ENCODE results near the gene EBF3. TPM values are rescaled to one million over a fixed set of nuclear protein-coding genes. Genes with fewer than 3 reads are reported as not detected.

The EBF3 gene
- total RNA-seq, 1 experiment from 2014 or later, result 3.0 TPM

DNA sequence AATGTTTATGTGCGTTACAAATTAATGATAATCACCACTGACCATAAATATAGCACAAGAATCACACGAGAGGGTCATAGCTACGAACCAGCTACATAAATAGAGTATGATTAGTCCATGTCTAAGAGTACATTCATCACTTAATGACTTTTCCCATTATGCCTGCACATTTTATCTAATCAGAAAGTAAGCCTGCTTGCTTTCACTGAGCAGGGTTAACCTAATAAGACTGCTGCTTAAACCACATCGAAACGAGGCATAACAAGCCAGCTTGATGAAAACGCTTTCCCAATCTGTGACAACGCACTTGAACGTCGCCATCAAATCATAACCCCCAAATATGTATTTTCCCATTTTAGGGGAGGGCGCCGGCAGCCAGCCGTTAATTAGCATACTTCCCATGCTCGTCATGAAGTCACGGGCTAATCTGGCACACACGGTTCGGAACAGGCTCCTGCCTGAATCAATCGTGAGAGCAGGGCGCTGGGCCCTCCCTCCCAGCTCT is 71.5 kb downstream of the EBF3 start:
- no peak for DNase-seq (ENCODE audit: low read depth)

DNA sequence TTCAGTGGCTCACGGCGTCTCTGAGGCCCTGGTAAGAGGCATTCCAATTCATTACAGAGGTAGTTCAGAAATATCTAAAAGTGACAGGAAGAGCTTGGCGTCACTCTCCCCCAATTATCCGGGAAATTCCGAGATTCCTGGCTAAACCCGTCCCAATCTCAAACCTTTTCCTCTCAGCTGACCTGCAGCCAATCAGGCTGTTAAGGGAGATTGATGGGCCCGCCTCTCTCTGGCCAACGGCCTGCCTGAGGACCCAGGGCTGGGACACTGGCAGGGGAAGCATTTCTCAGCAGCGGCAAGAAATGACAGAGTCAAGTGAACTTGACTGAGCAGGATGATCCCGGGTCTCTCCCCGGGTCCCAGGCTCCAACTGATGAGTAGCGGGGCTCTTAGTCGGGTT is 72.3 kb downstream of the EBF3 start:
- no peak for DNase-seq (ENCODE audit: low read depth)

- DNase-seq (ENCODE audit: low read depth), result no peak
Measured at GRCh38 chr10:129890170-129890569, 73.9 kb downstream of the EBF3 start.

DNA sequence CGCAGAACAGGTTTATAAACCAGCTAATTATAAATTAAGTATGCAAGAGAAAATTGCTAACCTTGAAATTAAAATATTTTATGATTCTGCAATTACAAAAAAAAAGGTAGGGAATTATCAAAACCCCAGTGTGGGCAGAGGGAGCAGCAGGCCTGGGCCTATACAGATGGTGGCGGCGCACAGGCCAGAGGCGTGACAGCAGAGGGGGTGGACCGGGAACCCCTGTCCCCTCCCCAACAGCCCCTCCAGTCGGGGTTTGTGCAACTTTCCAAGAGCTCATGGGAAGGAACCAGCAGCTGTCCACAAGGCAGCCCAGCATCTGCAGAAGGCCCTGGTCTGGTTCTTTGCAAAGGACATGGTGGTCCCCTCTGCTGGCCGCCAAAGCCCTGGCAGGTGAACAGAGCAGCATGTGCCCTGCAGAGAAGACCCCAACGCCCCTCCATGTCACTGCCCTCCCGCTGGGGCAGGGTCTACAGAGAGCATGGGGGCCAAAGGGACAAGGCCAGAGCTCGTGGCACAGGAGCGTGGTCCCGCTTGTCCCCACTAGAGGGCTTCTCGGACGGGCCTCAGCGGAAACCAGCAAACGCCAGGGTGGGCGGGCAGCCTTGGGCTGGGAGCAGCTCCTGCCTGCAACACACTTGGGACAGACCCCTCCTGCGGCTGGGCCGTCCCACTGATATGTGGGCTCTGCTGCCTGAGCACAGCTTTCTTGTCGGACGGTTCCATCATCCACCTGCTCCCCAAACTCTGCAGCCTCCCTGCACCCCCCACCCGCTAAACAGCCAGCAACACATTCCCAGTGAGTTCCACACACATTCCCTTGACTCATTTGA is 75.1 kb downstream of the EBF3 start:
- peak; percentile 18 for DNase-seq (ENCODE audit: low read depth)

DNA sequence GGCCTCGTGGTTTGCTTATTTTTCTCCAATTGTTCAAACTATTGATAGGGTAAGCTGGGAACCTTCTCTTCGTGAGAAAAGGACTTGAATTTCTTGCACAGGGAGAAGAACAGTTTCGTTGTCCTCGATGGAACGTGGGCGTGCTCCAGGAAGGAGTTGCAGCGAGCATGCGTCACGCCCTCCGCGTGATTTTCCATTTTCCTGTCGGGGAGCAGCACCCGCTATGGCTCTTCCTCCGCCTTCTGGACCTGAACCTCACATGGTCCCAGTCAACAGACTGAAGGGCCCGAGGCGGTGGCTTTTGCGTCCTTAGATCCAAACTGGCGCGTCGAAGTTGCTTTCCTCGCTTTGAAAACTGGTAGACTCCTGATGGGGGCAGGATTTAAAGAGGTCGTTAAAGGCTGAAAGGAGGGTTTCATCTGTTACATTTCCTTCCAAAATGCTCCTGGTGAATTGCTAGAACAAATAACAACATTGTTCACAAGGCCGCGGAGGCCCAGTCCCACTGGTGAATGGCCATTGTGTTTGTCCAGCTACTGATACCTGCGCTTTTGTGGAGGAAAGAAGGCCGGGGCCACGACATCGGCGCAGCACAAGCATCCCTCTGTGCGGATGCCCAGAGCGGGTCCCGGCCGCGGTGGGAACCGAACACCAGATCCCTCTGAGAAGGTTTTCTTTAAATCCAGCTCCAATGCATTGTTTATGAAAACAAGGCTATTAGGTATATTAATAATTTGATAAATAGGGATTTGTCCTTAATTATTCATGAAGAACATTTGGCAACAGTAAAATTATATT is 75.9 kb downstream of the EBF3 start:
- DNase-seq (ENCODE audit: low read depth), result no peak

- no peak for DNase-seq (ENCODE audit: low read depth)
Measured at GRCh38 chr10:129887381-129887905, 76.6 kb downstream of the EBF3 start.

DNA sequence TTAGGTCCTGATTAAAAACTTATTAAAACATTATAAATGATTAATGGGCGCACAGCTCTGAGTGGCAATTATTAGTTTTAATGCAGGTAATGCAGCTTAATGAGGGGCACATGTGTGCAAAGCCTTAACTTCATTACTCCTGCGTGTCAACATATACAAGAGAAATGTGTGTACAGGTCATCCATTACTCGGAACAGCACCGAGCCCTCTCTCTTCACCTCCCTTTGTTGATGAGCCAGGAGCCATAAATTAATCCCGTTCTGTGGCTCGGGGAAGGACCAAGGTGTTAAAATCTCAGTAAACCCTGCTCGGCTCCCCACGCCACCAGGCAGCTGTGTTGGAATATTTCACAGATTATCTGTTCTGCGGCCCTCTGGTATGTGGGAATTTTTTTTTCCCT is 77.8 kb downstream of the EBF3 start:
- DNase-seq (ENCODE audit: low read depth), result no peak

DNA sequence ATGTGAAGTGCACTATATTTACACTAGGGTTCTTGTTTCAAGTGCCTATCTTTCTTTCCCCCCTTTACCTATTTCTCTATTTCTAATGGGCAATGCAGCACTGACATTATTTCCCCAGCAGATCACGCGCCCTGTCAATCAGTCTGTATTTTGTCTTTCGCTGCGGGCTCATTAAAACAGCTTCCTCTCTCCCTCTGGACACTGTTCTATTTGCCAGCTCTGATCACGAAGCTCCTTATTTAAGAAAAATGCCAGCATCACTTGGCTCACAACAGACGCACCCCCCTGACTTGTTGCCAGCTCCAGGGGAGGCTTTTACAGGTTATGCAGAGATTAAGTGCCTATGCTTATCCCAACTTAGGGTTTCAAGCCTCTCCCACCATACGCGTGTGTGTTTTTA is 78.5 kb downstream of the EBF3 start:
- no peak for DNase-seq (ENCODE audit: low read depth)

DNA sequence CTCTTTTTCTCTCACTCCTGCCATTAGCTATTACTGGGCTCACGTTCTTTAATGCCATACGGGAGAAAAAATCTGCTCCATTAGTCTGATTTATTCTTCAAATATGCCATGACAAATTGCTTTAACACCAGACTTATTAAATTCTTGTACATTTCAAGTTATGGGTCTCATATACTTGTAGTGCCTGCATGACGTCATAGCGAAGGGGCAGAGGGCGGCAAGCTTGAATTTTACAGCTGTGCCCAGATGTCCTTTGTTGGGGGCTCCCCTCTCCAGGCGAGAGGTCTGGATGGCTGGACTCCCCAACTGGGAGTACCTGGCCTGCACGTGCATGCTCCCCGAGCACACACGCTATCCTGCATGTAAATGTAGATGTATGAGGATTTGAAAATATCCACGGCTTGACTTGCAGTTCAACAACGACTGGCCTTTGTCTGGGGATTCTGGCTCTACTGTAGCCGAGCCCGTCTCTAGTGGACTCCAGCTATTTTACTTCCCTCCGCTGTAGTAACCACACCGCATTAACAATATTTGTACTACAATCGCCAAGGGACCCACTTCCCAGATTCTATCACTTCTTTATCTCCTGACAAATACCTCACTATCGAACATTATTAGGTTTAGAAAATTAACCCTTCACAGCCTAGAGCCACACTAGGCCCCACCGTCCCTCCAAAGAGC is 79.5 kb downstream of the EBF3 start:
- no peak for DNase-seq (ENCODE audit: low read depth)

DNA sequence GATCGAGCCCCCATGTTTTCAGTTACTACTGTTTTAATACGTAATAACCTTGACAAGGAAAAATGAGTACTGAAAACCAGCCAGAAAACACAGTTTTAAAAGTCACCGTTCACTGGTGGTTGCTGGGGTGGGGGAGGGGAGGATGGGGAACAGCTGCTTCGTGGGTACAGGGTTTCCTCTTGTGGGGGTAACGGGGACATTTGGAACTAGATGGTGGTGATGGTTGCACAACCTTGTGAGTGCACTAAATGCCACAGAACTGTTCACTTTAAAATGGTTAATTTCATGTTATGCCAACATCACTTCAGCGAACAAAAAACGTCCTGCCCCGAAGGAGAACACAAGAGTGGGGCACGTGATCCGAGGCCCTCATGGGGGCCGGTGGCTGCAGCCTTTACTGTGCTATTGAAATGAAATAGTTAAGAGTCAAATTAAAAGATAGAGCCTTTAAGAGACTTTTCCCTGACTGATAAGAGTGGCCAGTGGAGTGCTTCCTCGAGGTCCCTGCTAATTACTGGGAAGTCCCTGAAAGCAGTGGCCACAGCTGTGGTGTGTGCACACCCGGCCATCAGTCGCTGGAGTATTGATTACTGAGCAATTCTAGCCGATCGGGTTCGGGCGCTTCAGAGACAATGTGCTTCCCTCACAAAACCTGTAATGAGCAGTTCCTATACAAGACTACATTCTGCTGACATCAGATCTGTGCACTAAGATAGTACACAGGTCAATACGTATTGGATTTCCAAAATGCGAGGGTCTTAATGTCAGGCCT is 80.3 kb downstream of the EBF3 start:
- no peak for DNase-seq (ENCODE audit: low read depth)

DNA sequence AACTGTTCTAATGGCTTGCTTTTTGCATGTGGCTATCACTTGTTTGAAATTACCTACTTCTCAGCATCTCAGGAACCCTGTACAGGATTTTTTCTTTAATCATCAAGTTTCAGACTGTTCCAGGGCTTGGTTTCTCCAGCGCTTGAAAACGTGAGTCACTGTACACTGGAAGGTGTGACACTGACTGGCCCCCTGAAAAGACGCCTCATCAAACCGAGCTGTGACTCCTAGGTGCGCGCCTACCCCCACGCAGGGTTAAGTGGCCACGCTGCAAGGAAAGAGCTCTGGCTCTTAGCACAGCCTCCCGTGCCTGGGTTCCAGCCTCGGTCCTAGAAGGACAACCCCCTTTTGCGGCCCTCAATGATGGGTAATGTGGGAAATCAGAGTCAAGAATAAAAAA is 81.0 kb downstream of the EBF3 start:
- no peak for DNase-seq (ENCODE audit: low read depth)

DNA sequence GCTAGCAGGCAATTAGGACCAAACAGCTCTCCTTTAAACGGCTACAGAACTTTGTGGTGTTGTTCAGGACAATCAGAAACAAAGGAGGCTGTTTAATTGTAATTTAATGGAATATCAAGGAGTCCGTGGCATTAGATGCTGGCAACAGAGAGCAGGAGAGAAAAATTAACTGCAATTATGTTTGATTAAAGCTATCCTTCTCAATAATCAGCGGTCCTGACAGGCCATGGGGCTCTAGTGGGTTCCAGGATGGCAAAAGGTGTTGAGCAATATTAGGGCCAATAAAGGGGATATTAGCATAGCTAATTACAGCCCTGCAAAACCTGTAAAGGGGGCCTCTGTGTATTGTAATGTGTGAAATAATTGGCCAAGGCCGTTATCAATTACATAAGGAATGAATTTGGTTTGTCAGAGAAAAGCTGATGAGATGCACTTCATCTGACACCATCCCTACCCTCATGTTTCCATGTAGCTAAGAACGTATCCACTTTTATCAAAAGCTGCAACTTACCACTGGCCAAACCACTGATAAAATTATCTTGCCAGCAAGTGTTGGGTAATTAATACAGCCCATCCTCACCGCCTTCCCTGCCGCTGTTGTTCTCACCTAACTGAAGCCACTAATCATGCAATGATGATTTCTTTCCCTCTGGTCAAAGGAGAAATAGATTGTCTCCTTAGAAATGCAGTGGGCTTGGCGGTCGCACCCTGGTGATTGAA is 81.6 kb downstream of the EBF3 start:
- DNase-seq (ENCODE audit: low read depth), result no peak

GRCh38 chr10:129881641-129882040 is 82.4 kb downstream of the EBF3 start:
- DNase-seq (ENCODE audit: low read depth), result peak; percentile 50

DNA sequence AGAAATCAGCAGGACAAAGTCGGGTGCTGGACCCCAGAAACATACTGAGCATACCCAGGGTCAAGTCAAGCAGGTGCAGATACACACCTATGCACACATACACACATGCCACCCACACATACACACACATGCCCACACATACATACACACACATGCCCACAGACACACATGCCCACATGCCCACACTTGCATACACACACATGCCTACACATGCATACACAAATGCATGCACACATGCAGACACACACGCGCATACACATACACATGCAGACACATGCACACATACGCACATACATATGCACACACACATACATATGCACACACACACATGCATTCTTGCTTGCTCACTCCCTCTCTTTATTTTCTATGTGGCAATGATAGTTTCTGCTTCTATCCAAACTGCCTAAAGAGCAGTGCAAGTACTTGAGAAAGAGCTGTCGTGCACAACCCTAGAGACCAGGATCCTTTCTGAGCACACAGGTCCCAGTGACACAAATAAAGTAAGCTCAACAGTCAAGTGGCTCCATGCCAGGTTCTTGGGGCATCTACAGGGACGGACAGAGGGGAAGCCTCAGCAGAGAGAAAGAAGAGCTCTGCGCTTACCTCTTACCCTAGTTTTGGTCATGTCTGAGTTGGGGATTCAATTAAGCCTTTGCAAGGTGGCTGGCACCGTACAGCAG is 83.7 kb downstream of the EBF3 start:
- DNase-seq (ENCODE audit: low read depth), result no peak

GRCh38 chr10:129879655-129880054 is 84.4 kb downstream of the EBF3 start:
- no peak for DNase-seq (ENCODE audit: low read depth)

DNA sequence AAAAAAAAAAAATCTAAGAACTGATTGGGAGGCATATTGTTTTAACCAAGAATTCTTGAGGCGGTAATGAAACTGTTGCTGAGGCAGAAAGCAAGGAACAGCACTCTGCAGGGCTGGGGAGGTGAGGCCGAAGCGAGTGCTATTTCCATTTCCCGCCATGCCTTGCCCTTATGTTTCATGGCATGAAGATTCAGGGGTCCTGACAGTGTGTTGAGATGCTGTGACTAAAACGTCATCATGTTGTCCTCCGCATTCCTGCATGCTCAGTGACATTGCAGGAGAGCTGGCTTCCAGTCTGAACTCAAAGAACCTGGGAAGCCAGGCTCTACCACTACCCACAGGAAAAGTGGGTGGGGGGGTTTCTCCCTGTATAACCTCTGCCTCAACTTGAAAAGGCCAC is 85.2 kb downstream of the EBF3 start:
- DNase-seq (ENCODE audit: low read depth), result no peak

DNA sequence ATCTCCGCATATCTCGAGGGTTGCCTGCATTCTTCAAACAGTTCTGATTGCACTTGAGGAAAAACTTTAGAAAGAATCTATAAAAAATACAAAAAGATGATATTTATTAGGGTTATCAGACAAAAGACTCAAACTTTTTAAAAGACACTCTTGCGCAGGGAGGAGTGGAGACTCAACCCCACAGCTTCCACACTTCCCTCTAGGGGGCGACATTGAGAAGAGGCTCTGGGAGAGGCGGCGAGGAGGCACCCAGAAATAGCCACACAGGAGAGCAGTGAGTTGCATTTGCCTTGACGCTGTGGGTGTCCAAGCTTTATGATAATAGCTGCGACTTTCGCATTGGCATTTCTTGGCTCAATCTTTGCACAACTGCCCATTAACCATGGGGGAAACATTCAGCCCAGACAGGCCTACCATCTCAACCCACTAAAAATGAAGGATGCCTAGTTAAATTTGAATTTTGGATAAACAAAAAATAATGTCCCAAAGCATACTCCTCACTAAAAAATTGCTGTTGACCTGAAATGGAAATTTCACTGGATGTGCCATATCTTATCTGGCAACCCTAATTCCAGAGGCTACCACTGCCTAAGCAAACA is 86.2 kb downstream of the EBF3 start:
- no peak for DNase-seq (ENCODE audit: low read depth)

GRCh38 chr10:129876838-129877237 is 87.2 kb downstream of the EBF3 start:
- DNase-seq (ENCODE audit: low read depth), result no peak

- no peak for DNase-seq (ENCODE audit: low read depth)
Measured at GRCh38 chr10:129875993-129876726, 87.9 kb downstream of the EBF3 start.

All from RPMI7951 (cell line).